T-helper 22 cell (primary cell): Measurements from ENCODE around the gene GRID1.
"Not testable (repeated sequence)": the region's sequence is repeated elsewhere in the genome, so short reads cannot be mapped to it uniquely, and the experiment has no call there.

Experiments used
- DNase-seq: peaks from one replicate; pipeline ENCODE4 v3.0.0-alpha.2; 2020; ENCODE audit warnings: low read depth

GRID1 gene

DNA sequence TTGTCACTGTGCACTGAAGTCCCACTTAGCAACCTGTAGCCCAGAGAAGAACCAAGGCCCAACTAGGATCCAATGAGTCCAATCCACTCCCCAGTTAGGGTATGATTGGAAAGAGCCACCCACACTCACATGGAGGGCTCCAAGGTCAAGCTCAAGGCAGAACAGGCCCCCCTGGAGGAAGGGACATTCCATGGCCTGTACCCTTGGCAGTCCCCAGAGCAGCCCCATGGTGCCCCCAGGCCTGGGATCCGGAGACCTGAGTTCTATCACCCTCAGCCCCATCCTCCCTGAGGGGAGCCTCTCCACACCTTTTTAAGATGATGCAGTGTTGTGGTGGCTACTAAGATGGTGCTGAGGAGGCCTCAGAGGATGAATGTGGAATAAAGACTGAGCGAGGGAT, 231.4 kb downstream of the GRID1 start:
- DNase-seq = no peak

DNA sequence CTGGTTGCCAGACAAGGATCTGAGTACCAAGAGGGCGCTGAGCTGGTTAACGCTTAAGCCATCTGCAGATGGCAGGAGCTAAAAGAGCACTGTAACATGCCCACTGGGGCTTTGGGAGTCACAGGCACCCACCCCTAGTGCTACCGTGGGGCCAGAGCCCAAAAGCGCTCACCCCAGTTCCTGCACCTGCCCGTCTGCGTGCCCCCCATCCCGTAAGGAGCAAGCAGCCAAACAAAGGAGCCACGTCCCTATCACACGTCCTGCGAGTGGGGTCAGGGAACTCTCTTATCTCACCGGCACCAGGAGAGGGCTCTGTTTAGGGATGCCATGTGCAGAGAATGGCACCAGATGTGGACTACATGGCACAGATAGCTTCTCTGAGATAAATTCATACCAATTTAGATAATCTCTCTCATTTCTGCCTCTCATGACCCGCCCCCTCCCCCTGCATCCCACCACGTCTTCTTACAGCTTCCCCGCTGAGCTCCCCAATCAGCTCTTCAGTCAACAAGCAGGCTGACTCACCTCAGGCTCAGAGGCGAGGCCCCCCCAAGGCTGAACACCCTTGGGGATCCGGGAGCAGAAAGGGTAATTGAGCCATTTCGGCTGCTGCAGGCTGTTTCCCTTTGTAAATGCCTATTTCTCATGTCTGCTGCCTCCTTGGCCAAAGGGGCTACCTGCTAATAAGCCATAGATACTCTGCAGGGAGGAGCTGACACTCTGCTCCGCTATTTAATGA, 235.7 kb downstream of the GRID1 start:
- DNase-seq = no peak

DNA sequence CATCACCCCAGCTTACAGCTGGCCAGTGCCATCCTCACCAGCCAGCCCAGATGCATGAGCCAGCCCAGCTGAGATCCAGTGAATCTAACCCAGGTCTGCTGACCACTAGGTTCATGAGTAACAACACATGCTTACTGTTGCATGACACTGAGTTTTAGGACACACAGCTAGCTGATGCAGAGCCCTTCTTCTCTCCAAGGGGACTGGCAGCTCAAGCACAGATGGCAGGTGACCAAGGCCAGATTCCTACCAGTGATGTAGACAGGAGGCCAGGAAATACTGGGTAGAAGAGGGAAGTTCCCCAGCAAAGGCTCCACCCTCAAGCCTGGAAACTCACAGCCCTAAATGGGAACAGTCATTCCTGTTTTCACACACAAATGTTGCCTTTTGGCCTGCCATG, 236.6 kb downstream of the GRID1 start:
- no peak for DNase-seq

DNA sequence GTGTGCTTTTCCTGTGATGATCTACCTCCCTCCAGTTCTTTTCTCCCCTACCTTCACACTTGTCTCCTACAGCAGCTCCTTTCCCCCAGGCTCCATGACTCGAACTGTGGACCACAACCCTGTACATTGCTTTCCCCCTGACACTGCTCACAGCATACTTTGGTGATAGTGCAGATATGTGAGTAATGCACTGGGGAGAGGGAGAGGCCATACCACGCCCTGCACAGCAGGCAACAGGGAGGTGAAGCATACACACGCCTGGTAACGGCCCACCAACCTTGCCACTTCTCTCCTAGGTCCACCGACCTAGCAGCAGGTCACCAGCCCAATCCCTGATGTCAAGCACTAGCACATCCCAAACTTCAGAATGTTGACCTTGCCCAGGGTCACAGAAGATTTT, 238.2 kb downstream of the GRID1 start:
- DNase-seq = no peak

DNA sequence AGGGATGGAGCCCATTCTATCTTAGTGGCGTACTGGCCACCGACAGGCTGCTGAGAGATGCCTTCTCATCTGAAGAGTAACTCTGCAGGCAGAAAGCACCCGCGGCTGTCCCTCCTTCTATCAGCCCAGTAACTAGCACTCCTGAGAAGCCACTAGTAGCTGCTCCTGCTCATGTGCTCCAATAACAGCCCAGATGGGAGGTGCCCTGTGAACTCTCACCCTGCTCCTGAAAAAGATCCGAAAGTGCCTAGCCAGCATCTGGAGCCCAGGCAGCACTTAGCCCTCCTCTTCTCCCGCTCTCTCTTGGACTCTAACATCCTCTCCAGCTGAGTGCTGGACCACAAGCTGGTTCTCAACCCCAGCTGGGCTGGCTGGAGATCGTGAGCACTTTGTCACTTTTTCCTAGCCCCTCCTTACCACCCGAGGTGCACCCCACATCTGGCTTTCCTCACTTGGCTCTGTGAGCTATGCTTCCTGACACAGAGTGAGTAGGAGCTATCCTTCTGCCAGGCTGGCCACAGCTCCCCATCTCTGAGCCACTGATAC, 239.2 kb downstream of the GRID1 start:
- no peak for DNase-seq

DNA sequence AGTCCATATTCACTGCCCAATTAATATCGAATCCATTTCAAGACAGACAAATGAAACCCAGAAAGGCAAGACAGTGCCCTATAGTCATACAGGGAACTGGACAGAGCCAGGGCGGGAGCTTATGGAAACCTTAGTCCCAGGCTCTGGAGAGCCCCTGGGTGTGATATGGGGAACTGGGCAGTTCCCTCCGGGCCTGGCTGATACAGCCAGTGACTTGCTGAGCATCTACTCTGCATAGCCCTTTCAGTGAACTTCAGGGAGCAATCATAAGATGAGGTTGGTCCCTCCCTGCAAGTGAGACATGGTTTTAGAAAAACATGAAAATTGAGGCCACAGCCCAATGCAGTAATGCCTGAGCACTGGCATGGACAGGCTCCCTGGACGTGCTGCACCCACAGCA, 241.9 kb downstream of the GRID1 start:
- no peak for DNase-seq

DNA sequence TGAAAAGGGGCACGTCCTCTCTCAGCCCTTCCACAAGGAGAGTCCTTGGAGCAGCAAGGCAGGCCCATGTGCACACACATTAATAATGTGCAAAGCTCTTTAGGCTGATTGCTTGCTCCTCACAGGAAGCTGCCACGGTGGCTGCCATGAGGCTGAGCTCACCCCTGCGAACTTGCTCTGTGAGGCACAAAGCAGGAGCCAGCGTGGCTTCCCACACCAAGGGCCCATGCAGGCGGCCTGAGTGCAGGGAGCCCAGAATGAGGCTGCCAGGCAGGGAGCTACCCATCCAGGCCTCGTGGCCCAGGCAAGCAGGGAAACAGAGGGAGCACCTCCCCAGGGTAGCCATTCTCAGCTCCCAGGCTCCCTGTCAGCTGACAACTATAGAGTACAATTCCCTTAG, 242.9 kb downstream of the GRID1 start:
- DNase-seq = no peak

DNA sequence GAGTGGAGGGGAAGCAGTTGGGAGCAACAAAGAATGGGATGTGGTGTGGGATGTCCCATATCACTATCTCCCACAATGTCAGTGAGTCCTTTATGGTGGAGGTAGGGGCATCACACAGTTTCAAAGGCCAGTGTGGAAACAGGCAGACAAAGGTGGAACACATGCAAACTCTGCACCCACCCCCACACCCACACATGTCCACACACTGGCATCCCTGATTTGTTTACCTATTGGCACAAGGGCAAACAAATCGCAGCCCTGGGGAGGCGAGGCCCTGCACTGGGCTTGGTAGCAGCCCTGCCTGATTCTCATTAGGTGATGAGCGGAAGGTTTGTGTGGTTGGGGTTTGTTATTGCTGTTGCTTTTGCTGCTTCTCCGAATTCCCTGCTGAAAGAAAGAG, 243.3 kb downstream of the GRID1 start:
- no peak for DNase-seq

DNA sequence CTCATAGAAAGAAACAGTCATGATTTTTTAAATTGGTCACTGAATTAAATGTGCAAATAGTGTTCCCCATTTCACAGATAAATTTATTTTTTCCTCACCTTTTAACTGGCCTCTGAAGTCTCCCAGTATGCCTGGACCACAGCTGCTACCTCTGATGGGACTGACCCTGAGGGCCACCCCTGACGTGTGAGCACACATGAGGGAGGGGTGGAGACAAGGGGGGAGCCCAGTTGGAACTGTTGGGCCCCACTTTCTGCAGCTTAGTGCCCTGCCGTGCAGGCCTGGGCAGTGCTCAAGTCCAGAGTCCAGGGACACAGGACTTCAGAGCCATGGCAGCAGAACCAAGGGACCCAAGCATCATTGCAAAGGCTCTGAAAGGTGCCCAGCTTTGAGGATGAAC, 243.9 kb downstream of the GRID1 start:
- DNase-seq = no peak

DNA sequence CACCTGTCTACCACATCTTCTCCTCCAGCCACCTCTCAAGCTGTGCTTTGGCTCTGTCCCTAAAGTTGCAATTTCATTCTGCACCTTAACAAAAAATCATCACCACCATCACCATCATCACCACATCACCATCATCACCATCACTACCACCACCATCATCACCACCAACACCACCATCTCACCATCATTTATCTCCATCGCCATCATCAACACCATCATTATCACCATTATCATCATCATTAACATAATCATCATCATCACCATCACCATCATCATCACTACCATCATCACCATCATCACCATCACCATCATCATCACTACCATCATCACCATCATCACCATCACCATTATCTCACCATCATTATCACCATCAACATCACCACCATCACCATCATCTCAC, 245.4 kb downstream of the GRID1 start:
- DNase-seq = no peak

DNA sequence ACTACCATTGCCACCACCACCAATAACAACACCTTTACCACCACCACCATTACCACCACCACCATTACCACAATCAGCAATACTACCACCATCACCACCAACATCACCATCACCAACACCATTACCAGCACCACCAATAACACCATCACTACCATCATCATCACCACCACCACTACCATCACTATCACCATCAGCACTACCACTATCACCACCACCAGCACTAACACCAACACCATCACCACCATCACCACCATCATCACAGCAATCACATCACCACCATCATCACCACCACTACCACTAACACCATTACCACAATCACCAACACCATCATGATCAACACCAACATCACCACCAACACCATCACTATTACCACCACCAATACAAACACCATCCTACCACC, 249.5 kb downstream of the GRID1 start:
- no peak for DNase-seq

DNA sequence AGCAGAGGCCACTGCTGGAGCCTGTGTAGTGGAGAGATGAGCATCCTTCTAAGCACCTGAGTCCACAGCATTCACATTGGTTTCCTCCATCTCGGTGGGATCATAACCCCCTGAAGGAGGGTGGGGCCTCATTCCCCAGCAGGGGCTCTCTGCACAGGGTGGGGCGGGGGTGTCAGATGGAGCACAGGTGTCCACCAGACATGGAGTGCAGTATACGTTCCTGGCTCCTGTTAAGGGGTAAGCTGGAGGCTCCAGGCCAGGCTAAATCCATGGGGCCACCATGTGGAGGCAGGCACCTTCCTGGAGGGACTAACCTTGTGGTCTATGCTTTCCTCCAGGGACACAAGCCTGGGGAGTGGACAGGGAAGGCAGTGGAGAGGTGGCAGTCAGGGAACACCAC, 252.6 kb downstream of the GRID1 start:
- DNase-seq = no peak

DNA sequence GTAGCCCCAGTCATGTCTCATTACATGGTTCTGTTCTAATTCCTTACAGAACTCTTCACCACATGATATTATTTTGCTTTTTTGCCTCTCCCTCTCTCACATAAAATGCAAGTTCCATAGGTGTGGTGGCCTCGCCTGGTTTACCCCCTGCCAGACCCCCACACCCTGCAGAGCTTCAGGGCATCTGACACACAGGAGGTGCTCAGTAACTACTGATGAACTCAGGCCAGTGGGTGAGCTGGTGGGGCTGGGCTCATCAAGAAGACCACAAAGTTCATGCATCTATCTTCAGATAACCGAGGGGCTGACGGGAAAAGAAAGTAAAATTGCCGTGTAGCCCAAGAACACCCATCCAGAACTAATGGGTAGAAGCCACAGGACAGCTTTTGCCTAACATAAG, 253.1 kb downstream of the GRID1 start:
- no peak for DNase-seq

DNA sequence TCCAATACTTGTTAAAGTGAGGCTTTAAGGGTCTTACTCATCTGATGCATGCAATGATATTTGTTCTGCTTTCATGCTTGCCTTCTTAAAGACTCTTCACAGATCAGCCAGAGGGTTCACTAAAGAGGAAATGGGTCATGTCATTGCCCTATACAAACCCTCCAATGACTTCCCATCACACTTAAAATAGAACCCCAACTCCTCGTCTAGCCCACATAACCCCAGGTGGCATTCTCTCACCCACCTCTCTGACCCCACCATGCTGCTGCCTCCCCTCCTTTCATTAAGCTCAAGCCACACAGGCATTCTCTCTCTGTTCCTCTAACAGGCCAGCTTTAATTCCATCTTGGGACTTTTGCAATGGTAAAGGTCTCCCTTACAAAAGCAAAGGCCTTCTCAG, 253.6 kb downstream of the GRID1 start:
- no peak for DNase-seq

DNA sequence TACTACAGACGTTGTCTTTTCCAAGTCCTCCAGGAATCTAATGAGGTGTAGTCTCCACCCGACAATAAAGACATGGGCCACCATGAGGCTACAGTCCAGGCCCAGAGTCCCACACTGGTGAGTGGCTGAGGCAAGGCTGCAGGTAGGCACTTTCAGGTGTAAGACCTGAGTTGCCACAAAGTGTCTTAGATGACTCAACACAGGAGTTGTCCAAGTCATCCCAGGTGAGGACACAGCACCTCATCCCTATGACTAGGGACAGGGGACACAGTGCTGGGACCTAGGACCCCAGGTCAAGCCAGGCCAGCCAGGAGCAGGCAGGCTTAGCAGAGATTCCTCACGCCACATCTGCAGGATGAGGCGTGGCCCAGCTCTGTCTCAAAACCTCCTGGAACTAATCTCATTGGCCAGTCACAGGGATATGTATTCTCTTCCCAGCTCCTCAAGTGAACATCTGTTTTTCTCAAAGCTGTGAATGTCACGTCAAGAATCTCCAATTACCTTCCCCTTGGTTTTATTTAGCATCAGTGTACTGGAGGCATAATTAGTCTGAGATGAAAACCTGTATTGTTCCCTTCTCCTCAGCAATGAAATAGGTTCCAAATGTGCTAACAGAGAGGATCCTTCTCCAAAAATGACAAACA, 254.6 kb downstream of the GRID1 start:
- DNase-seq = no peak

DNA sequence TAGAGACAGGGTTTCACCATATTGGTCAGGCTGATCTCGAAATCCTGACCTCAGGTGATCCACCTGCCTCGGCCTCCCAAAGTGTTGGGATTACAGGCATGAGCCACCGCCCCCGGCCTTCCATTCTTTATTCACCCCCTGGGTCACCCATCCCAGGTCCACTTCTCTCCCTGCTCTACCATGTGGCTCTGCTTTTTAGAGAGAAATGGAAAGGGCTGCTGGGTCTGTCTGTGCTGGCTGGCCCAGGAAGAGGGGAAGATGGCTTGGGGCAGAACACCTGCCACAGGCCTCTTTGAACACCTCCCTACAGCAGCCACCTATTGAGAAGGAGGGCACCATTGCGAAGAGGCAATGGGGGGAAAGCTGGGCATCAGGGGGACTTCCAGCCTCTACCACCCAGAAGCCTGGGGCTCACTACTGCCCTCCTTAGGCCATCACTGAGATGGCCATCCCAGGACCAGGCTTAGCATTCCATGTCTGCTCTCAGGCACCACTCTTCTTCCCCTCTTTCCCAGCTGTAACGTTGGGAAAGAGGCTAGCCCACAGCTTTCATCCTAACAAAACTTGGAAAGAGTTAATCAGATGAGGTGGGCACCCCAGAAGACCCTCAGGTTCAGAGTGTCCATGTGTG, 256.3 kb downstream of the GRID1 start:
- no peak for DNase-seq

DNA sequence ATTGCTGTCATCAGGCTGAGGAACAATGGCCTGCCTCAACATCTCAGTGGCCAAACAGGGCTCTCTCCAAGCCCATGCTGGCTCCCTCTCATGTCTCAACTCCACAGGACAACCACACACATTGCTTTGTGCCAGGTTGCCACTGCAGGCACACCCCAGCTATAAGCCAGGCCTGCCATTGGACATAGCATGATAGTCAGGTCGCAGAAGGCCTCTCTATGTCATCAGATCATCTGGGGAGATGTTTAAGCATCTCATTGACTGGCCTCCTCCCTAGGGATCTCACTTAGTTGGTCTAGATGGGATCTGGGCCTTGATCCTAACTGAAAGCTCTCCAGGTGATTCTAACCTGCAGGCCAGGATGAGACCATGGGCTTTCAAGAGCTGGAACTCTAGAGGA, 257.2 kb downstream of the GRID1 start:
- DNase-seq = no peak

DNA sequence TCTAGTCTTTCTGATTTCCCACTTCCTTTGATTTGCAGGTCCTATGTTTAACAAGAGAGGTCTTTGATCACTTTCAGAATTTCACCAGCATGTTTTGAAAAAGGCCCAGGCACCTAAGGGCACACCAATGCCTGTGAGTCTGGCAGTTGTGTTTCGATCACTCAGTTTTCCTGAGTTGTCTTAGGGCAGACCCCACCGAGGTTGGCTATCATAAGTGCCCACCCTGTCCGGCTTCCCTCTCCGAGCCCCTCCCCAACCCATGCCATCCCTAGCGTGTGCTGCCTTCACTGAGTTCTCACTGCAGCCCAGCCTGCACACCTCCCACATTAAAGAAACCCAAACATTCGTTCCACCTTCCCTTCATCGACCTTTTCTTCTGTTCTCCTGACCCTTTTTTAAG, 257.9 kb downstream of the GRID1 start:
- no peak for DNase-seq

DNA sequence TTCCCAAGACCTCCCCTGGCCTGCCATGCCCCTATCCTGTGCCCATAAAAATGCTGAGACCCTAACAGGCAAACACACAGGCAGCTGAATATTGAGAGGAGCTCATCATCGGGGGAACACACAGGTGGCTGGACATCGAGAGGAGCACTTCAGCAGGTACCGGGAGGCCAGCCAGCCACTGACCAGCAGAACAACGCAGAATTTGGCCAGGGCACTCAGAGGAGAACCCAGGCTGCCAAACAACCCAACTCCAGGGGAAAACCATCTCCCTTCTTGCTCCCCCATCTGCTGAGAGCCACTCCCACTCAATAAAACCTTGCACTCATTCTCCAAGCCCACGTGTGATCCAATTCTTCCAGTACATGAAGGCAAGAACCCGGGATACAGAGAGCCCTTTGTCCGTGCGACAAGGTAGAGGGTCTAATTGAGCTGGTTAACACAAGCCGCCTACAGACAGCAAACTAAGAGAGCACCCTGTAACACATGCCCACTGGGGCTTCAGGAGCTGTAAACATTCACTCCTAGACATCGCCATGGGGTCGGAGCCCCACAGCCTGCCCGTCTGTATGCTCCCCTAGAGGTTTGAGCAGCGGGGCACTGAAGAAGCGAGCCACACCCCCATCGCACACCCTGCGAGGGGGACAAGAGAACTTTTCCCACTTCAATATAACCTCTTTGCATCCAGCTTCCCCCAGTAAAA, 258.8 kb downstream of the GRID1 start:
- DNase-seq = not testable (repeated sequence)

DNA sequence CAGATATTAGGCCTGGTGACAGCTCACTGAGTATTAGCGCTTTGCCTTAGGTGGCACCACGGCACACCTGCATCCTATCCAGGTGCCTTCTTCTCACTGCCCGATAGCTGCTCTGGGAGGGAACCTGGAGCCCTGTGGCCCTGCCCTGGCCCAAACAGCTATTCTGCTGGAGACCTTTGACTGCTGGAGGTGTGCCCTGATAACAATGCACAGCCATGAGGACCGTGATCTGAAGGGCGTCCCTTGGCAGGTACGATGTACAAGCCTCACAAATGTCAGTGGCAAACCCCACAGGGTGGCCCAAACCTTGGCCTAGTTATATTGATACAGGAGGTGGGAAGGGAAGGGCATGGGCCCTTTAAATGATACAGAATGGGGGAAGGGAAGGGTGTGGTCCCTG, 259.5 kb downstream of the GRID1 start:
- DNase-seq = no peak

DNA sequence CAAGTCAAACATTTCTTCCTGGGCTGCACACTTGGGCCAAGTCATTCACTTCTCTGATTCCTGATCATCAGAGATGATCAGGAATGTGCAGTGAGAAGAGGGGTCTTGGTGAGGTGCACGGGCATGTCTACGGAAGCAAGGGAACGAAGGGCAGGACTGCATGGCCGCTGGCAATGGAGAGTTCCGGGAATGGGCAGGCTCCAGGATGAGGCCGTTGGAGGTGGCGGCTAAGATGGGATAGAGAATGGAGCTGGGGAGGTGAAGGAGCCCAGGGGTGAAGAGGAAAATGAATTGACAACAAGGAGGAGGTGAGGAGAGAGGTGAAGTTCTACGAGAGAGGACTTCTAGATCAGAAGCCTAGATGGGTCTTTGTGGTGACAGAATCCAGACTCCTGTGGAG, 260.0 kb downstream of the GRID1 start:
- DNase-seq = no peak

DNA sequence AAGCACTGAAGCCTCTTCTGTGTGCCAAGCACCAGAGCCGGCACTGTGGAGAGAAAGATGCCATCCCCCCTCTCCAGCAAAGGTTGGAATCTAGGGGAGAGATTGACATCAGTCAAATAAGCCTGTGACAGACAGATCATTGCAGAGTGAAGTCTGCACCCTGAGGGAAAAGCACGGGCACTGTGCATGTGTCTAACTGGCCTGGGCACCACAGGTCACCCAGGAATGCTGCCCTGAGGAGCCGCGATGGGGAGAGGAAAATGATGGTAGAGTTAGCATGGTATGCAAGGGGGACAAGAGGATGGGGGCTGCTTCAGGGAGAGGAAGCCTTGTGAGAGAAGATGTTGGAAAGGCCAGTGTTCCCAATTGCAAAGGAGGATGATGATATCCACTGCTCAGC, 261.0 kb downstream of the GRID1 start:
- no peak for DNase-seq

DNA sequence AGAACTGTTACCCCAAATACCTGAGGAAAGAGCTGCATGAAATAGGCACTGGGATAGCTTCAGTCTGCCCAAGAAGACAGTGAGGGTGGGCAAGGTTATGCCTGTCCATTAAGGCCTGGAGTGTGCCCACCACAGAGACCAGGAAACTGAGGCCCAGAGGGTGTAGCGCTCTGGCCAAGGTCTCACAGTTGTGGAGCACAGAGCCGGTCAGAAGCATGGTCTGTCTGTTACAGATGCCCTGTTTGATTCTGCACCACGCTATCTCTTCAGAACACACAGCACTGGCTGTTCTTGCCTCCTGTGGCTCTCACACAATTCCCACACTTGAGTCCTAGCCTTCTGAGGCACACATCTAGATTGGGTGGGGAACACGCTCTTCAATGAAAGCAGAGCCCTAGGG, 261.4 kb downstream of the GRID1 start:
- DNase-seq = no peak
